Liver (tissue), 9 donors: Measurements from ENCODE around the gene MZT2B. TPM values are rescaled to one million over a fixed set of nuclear protein-coding genes. Genes with fewer than 3 reads are reported as not detected.
A peak's percentile ranks its signal among the peaks of the same experiment; 100 is the strongest.
"Not testable (repeated sequence)": the region's sequence is repeated elsewhere in the genome, so short reads cannot be mapped to it uniquely, and the experiment has no call there.

Experiments
- DNase-seq: peaks from one replicate; pipeline ENCODE4 v3.0.0-alpha.2; 2017; ENCODE audit warnings: low spot score
- H3K27ac ChIP-seq, 2 donors: one replicate each; pipeline ENCODE4 v1.7.0; 2013; ENCODE audit warnings: inconsistent platforms in 2 of 2, low read length in 2 of 2, control low read depth in 1 of 2, low read depth in 1 of 2, mild to moderate bottlenecking in 1 of 2
- H3K27me3 ChIP-seq, 4 donors: one replicate each; pipeline versions ENCODE4 v1.6.1 to v1.7.0; 2013; ENCODE audit warnings: low read length in 3 of 4, inconsistent platforms in 1 of 4, mild to moderate bottlenecking in 1 of 4, moderate library complexity in 1 of 4; ENCODE audit not compliant: control insufficient read depth in 4 of 4, insufficient read depth in 4 of 4
- H3K36me3 ChIP-seq, 4 donors: one replicate each; pipeline versions ENCODE4 v1.6.1 to v1.7.0; 2013; ENCODE audit warnings: low read length in 3 of 4, mild to moderate bottlenecking in 3 of 4, low read depth in 1 of 4, moderate library complexity in 1 of 4; ENCODE audit not compliant: control insufficient read depth in 4 of 4, insufficient read depth in 3 of 4
- H3K4me1 ChIP-seq, 4 donors: one replicate each; pipeline versions ENCODE4 v1.6.1 to v1.7.0; 2013; ENCODE audit warnings: low read length in 3 of 4, mild to moderate bottlenecking in 3 of 4, moderate library complexity in 1 of 4; ENCODE audit not compliant: control insufficient read depth in 4 of 4, insufficient read depth in 4 of 4
- H3K4me3 ChIP-seq, 3 donors: one replicate each; pipeline versions ENCODE4 v1.6.1 to v1.7.0; 2013; ENCODE audit warnings: low read length in 3 of 3, control low read depth in 1 of 3, low read depth in 1 of 3, mild to moderate bottlenecking in 1 of 3
- H3K9ac ChIP-seq, 2 donors: one replicate each; pipeline ENCODE4 v1.7.0; 2013; ENCODE audit warnings: low read length in 2 of 2, mild to moderate bottlenecking in 2 of 2, moderate library complexity in 2 of 2, control low read depth in 1 of 2, low read depth in 1 of 2
- H3K9me3 ChIP-seq, 4 donors: one replicate each; pipeline versions ENCODE4 v1.6.1 to v1.7.0; 2013; ENCODE audit warnings: low read length in 3 of 4; ENCODE audit not compliant: control insufficient read depth in 4 of 4
- GABPA ChIP-seq, 2 donors: IDR thresholded peaks in 1 of 2; conservative IDR thresholded peaks in 1 of 2; 2 replicates each; pipeline ENCODE4 v1.6.1; 2016; ENCODE audit warnings: antibody characterized with exemption in 2 of 2, mild to moderate bottlenecking in 1 of 2, moderate library complexity in 1 of 2
- WGBS: extraction: QIAGEN DNeasy Blood & Tissue Kit; methylation state at CpG from one replicate; pipeline ENCODE4 v1.1.7; 2013; 5-methylcytosine and 5-hydroxymethylcytosine counted together
- polyA plus RNA-seq, 2 donors: library from polyadenylated mRNA; stranded (reverse) in 1 of 2; unstranded in 1 of 2; fragments of 200-250 nt in 1 of 2; fragments of >200 nt in 1 of 2; fragmentation: Nextera tagmentation in 1 of 2; extraction: Ambion mirVana in 1 of 2; gene quantifications; one replicate each; pipeline versions ENCODE4 v1.2.1 to v1.2.3, GENCODE V29; 2013 to 2015
- total RNA-seq, 2 donors: library from RNA; depleted of rRNA; stranded (reverse); fragments of >200 nt; gene quantifications; one replicate each; pipeline ENCODE4 v1.2.3, GENCODE V29; 2014
- donor health status: healthy.
- donor health status: healthy.
- donor health status: healthy.
- donor health status: healthy.
- donor health status: healthy.

MZT2B gene
- total and polyA plus RNA-seq, 4 donors: 32.0 to 143 (median 120) TPM

GRCh38 chr2:130219147-130219546 is 37.1 kb downstream of the MZT2B start:
- H3K9me3 ChIP-seq, H3K4me3 ChIP-seq, DNase-seq, H3K27me3 ChIP-seq, H3K9ac ChIP-seq, H3K27ac ChIP-seq, H3K4me1 ChIP-seq, H3K36me3 ChIP-seq: not testable (repeated sequence)
- WGBS: 65% methylated on average over 2 of the region's 2 CpGs

- not testable (repeated sequence) for H3K4me1 ChIP-seq, H3K9me3 ChIP-seq, H3K9ac ChIP-seq, H3K27ac ChIP-seq, H3K36me3 ChIP-seq, H3K4me3 ChIP-seq, DNase-seq, H3K27me3 ChIP-seq
- WGBS: 71% methylated on average over 1 of the region's 1 CpG
These were observed 38.4 kb downstream of the MZT2B start for GRCh38 chr2:130220505-130220904.

- 32% methylated on average over 4 of the region's 4 CpGs for WGBS
- not testable (repeated sequence) for H3K9me3 ChIP-seq, H3K4me3 ChIP-seq
These were observed 40.5 kb downstream of the MZT2B start for GRCh38 chr2:130222523-130222922.

GRCh38 chr2:130228005-130228404 is 45.9 kb downstream of the MZT2B start:
- not testable (repeated sequence) for H3K9ac ChIP-seq, DNase-seq, H3K27me3 ChIP-seq, H3K36me3 ChIP-seq, H3K4me1 ChIP-seq, H3K27ac ChIP-seq, H3K9me3 ChIP-seq, H3K4me3 ChIP-seq
- WGBS: 92% methylated on average over 21 of the region's 21 CpGs

More at GRCh38 chr2:130222523-130222922, 40.5 kb downstream of the MZT2B start:
- H3K4me1 ChIP-seq, H3K36me3 ChIP-seq, H3K9ac ChIP-seq, DNase-seq, H3K27me3 ChIP-seq, H3K27ac ChIP-seq: not testable (repeated sequence)

- not testable (repeated sequence) for H3K4me3 ChIP-seq, H3K9ac ChIP-seq, H3K9me3 ChIP-seq, H3K27ac ChIP-seq, H3K36me3 ChIP-seq, H3K4me1 ChIP-seq, DNase-seq, H3K27me3 ChIP-seq
- WGBS: 83% methylated on average over 69 of the region's 69 CpGs
These were observed 46.6 kb downstream of the MZT2B start for GRCh38 chr2:130228467-130229160.

GRCh38 chr2:130229161-130229510 is 47.1 kb downstream of the MZT2B start:
- not testable (repeated sequence) for H3K27me3 ChIP-seq, H3K4me3 ChIP-seq, H3K27ac ChIP-seq, H3K36me3 ChIP-seq, H3K4me1 ChIP-seq, H3K9me3 ChIP-seq, H3K9ac ChIP-seq
- peak; percentile 54 for DNase-seq
- 45% methylated on average over 48 of the region's 48 CpGs for WGBS
- peak in 1 of 2 donors; percentile 50 for TF ChIP-seq GABPA (IDR thresholded peaks at IDR 0.05 in 1 of 2, conservative IDR thresholded peaks at IDR 0.05 in 1 of 2)

- H3K27ac ChIP-seq, H3K36me3 ChIP-seq, H3K9me3 ChIP-seq, H3K4me1 ChIP-seq, DNase-seq, H3K4me3 ChIP-seq, H3K9ac ChIP-seq, H3K27me3 ChIP-seq: not testable (repeated sequence)
- 91% methylated on average over 18 of the region's 18 CpGs for WGBS
These were observed 48.3 kb downstream of the MZT2B start for GRCh38 chr2:130230376-130230775.

- WGBS: 95% methylated on average over 15 of the region's 15 CpGs
- H3K4me1 ChIP-seq, H3K27ac ChIP-seq, H3K36me3 ChIP-seq, DNase-seq, H3K4me3 ChIP-seq, H3K9ac ChIP-seq, H3K9me3 ChIP-seq, H3K27me3 ChIP-seq: not testable (repeated sequence)
These were observed 48.8 kb downstream of the MZT2B start for GRCh38 chr2:130230907-130231306.
